IPS-NIHi7 (cell line): ENCODE results near the gene UBE2M.
"Not testable (repeated sequence)": the region's sequence is repeated elsewhere in the genome, so short reads cannot be mapped to it uniquely, and the experiment has no call there.

Experiments used
- DNase-seq: peaks from one replicate; pipeline ENCODE4 v3.0.0; 2012; ENCODE audit warnings: mixed read lengths; ENCODE audit errors: extremely low spot score

The UBE2M gene

DNA sequence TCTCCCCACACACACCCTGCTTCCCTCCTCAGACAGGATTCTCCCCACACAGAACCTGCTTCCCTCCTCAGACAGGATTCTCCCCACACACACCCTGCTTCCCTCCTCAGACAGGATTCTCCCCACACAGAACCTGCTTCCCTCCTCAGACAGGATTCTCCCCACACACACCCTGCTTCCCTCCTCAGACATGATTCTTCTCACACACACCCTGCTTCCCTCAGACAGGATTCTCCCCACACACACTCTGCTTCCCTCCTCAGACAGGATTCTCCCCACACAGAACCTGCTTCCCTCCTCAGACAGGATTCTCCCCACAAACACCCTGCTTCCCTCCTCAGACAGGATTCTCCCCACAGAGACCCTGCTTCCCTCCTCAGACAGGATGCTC is 19.2 kb downstream of the UBE2M start:
- DNase-seq: not testable (repeated sequence)

DNA sequence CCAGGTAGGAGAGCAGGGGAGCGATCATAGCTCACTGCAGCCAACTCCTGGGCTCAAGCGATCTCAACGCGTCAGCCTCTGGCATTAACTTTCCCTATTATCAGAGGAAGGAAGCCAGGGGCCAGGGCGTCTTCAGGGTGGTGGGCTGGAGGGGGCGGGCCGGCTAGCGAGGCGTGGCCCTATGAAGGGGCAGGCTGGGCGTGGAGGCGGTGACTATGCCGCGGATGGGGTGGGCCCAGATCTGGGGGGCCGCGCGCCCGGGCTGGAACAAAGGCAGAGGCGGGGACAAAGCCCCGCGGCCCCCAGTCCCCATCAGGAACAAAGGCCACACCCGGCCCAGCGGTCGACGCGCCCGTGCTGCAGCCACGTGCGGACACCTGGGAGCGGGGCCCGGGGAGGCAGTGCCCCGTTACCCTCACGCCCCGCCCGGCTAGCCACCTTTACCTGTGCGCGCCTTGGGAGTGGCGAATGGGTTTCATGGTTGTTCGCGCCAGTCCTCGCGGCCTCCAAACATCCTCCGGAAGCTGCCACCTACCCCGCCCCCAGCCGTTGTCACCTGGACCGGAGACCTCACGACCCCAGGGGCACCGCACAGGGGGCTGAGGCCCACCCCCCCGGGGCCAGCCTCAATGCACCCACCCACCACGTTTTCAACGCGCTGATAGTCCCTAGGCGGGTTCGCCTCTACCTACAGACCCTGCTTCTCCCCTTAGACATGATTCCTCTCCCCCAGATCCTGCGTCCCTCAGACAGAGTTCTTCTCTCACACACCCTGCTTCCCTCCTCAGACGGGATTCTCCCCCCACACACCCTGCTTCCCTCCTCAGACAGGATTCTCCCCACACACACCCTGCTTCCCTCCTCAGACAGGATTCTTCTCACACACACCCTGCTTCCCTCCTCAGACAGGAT is 19.9 kb downstream of the UBE2M start:
- peak; percentile 92 for DNase-seq

DNA sequence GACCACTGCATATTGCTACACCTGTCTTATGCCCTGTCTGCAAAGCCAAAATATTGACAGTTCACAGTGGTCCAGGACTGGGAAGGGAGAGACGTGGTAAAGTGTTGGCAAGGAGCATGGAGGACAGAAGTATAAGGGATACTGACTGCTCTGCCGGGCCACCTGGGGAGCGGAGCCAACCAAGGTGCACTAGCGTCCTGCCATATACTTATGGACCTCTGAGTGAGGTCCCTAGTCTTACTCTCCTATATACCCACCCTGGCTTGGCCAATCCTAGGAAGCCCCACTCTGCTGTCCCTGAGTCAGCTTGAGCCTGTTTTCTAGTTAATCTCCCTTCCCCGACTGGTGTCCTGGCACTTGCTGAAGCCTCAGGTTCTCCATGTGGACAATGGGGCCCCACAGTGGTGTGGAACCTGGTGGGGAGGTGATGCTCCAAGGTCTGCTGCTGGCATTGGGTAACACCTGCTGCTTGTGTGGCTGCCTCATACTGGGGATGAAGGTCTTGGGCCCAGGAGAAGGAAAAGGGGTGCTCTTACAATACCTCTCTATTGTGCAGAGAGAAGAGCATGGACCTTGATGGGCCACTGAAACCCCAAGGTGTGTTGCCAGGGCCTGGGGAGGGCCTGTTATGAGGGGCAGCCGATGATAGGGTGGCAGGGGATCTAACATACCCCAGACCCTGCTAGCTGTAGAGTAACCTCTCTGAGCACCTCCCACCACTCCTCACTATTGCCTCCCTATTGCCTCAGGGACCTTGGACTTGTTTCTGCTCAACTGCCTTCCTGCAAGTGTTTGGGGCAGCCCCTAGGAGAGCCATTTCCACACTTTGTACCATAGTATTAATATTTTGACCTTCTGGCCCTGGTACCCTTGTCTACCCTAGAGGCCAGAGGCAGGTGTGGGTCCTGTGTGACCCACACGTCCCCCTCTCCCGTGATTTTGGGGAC is 21.3 kb downstream of the UBE2M start:
- no peak for DNase-seq

DNA sequence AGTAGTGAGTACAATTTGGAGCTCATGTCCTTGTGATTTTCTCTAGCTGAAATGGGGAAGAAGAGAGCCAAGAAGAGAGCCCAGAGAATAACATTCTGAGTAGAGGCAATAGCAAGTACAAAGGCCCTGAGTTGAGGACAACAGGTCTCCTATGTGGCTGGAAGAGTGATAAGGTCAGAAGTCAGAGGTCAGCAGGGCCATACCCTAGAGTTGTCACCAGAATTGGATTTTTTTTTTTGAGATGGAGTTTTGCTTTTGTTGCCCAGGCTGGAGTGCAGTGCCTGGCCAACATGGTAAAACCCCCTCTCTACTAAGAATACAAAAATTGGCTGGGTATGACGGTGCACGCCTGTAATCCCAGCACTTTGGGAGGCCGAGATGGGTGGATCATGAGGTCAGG is 22.6 kb downstream of the UBE2M start:
- DNase-seq: no peak

DNA sequence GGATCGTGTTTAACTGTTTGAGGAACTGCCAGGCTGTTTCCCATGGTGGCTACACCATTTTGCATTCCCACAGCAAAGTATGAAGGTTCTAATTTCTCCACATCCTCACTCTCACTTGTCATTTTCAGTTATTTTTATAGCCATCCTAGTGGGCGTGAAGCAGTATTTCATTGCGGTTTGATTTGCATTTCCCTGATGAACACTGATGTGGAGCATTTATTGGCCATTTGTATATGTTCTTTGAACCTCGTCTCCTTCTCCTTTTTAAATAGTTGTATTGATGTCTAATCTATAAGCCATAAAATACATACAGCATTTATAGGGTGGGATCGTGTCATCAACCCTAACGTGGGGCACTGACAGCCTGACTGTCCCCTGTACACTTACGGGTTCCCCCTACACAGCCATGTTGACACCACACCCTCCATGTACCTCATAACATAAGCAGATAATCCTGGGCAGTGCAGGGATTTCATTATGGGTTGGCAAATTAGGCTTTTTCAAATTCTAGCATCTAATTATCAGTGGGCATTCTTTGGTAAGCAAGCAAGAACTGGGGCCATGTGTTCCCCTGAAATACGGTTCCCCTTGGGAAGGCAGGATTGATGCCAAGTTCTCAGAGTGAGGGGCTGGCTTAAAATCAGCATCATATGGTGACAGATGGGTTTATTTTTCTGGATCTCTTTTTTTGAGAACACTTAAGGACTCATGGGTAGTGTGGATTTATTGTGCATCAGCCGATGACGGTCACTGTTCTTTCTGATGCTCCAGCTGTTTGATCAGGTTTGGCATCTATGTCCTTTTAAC is 27.2 kb downstream of the UBE2M start:
- no peak for DNase-seq

DNA sequence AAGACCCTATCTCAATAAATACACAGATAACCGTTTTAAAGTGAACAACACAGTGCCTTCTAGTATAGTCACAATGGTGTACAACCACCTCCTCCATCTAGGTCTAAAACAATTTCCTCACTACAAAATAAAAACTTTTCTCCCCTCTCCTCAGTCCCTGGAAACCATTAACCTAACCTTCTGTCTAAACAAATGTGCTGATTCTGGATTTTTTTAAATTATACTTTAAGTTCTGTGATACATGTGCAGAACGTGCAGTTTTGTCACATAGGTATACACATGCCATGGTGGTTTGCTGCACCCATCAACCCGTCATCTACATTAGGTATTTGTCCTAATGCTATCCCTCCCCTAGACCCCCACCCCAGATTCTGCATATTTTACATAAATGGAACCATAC is 29.0 kb downstream of the UBE2M start:
- no peak for DNase-seq

DNA sequence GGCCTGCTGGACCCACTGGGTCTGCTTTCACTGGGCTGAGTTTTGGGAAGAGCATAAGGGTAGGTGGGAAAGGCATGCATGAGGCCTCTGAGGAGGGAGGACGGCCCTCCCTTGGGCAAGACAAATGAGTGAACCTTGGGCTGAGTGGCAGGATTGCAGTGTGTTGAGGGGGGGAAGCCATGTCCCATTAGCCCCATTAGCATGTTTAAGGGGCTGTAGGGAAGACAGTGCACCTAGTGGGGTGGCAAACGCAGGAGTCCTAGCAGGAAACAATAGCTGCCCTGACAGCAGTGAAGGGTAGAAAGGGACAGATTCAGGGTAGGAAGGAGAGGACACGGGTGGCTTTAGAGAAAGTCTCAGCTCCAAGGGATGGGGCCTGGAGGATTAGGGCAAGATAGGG is 35.7 kb downstream of the UBE2M start:
- DNase-seq: no peak

DNA sequence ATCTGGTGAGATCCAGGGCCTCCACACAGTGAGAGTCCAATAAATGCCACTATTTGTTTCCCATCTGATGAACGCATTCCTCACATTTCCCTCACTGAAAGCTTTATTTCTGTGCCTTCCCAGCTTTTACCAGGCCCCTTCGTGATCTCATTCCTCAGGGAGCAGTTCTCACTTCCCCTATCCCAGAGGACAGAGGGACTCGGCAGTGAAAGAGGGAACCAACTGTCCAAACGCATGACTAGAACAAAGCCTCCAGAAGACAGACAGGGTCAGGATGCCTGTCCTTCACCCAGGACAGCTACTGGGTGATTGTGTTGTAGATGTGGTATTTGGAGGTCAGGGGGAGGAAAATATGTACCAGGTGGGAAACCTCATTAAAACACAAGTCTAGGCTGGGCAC is 36.8 kb downstream of the UBE2M start:
- no peak for DNase-seq

DNA sequence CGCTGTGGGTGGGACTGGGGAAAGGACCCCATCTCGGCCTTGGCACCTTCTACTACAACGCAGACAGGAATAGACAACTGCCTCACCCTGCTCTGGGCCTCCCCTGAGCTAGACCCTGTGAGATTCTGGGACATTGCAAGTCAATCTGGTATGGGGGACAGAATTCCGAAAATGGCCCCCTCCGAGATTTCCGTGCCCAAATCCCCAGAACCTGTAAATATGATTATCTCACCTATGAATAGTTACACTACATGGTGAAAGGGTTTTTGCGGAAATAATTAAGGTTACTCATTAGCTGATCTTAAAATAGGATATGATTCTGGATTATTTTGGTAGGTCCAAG is 38.2 kb downstream of the UBE2M start:
- DNase-seq: no peak

DNA sequence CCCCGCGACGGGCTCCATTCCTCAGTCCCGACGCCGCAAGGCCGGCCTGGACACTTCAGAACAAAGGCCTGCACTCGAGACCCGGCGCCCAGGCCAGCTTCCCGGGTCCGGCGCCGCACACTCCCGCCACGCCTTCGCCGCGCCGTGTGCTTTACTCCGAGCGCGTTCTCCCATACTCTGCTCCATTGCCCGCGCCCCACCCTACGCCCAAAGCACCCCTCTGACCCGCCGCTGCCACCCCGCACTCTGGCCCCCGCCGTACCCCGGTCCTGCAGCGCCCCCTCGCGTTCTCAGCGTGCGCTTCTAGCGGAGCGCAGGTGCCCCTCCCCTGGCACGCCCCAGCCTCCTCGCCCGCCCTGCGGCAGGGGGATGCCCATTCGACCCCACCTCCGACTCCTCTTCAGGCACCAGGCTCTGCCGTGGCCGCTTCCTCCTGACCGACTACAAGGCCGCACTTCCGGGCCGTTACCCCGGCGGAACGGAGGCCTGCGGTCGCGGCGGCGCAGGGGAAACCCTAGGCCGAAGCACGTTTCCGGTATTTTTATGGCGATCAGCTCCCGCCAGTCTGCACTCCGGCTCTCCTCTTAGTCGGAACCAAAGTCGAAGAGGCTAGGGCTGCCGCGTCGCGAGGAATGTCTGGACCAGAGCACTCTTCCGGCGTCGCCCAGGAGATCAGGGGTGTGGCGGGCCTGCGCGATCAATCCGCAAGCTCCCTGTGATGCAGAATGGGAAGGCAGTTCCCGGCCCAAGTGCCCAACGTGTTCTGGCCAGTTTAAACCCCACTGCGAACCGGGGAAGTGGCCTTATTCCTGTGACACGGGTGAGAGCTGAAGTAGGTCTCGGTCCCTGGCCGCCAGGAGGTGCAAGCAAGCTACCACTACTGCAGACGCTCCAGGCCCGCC is 38.8 kb downstream of the UBE2M start, which contains the start of gene ZBTB45:
ZBTB45 (minus strand) TSS at position 456 of the 902 bp plus-strand sequence. CDS start 2,137 bp downstream, outside the sequence.
- peak; percentile 84 for DNase-seq

DNA sequence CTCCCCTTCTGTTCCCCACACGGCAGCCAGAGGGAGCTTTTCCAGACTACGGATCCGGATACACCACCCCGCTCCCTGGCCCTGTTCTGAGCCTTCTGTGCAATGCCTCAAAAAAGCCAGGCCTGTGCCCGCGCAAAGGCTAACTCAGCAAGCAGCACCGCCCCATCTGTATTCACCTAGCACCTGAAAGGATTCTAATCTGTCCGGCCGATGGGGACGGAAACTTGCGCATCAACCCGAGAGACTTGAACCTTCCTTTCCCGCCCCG is 39.4 kb downstream of the UBE2M start:
- peak; percentile 74 for DNase-seq

DNA sequence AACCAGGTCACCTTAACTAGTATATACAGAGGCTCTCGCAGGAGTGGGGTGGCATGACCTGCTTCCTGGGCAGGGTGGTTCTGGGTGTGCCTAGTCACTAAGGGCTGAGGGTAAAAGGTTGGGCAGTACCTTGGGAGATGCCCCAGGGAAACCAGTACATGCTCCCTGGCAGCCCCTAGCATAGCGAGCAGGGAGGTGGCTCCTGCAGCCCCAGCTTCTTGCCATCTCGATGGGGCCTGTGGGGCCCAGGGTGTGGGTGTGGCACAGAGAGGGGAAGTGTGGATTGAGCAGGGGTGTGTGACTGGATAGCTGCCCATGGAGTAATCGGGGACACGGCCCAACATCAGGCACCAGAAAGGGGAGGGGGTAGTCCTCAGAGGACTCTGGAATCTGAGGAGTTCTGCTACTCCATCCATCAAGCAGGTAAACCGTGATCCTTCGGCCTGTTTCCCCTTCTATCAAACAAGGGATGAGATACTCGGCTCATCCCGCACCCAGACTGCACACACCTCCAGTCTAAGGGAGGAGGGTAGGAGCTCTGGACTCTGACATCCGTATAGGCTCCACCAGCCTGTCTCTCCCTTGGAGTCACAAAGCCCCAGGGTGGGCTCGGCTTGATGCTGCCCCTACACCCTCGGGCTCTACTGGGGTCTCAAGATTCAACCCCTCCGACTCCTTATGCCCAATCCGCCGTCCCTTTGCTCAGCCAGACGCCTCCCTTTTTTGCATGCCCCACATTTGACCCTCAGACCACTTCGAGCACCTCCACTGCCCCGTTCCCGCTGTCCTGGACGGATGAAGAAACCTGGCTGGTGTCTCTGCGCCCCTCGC is 39.9 kb downstream of the UBE2M start:
- DNase-seq: no peak

DNA sequence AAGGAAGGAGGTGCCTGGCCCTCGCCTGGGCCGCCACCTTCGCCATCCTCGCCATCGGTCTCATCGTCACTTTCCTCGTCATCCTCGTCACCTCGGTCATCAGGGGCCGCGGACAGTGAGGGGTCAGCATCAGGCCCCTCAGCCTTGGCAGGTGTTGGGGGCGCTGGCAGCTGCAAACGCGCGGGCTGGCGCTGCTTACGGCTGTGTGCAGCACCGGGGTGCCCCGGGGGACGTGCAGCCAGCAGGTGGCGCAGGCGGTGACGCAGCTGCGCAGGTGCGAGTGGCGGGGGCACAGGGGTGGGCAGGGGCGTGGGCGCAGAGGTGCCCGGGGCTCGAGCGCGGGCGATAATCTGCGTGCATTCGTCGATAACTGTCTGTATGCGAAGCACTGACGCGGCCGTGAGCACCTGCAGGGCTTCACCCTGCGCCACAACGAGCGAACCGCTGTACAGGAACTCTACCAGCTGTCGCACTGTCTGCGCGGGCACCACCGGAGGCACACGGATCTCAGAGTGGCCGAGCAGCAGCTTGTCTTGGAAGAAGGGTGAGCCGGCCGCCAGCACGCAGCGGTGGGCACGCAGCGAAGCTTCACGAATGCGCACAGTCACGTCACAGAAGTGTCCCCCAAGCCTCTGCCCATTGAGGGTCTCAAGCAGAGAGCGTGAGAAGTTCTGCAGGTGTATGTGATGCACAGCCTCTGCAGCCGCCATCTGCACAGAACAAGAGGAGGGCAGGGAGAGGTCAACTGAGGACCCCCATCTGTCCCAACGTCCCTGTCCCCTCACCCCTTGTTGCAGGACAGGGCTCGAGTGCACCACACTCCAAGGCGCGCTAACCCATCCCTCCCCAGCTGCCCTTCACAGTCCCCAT is 41.2 kb downstream of the UBE2M start:
- no peak for DNase-seq

DNA sequence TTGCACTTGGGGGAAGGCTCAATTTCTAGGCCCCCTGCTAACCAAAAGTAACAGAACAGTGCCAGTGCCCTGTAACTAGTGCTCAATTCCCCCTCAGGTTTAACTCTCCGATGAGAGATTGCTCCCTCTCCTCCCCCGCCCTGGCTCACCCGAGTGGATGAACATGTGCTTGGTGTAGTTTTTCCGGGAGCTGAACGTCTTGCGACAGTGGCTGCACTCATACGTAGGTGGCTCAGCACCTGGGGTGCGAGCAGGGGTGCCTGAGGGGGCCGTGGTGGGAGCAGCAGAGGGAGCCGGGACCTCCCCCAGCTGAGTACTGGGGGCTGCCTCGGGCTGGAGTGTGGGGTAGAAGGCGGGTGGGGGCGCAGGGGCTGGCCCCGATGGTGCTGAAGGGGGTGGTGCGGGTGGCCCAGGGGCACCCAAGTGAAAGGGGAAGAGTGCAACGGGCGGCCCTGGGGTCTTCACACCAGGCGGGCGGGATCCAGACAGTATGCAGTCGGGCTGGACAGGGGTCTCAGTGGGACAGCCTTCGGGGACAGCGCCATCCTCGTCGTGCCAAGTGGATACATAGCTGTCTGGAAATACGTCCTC is 42.1 kb downstream of the UBE2M start:
- DNase-seq: no peak

DNA sequence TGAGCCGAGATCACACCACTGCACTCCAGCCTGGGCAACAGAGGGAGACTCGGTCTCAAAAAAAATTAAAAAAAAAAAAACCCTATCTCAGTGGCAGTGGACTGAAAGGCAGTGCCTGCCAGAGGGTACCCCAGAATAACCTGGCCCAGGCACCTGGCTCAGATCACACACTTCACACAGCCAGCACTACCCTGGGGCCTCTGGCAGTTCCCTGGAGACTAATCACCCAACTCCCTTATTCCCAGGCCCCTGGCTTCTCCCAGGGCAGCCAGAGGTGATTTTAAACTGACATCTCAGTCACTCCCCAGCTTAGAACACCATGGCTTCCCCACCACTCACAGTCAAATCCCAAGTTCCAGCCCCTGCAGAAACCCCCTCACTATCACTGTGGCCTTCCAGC is 43.2 kb downstream of the UBE2M start:
- DNase-seq: no peak

DNA sequence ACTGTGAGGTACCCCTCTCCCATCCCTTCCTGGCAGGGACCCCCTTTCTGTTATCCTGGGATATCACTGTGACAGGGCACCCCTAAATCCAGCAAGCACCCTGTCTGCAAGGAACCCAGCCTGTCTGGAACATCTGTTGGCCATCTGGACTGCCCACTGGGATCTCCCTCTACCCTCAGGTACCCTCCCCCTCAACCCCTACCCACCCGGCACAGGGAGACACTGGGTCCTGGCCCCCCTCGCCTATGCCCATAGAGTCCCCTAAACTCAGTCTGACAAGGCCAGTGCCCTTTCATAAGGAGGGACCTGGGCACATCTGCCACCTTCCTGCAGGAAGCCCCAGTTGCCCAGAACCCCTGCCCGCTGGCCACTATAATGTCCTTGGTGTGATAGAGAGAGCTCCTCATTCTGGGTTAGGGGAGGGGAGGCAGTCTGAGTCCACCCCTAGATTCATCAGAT is 43.8 kb downstream of the UBE2M start:
- DNase-seq: no peak

DNA sequence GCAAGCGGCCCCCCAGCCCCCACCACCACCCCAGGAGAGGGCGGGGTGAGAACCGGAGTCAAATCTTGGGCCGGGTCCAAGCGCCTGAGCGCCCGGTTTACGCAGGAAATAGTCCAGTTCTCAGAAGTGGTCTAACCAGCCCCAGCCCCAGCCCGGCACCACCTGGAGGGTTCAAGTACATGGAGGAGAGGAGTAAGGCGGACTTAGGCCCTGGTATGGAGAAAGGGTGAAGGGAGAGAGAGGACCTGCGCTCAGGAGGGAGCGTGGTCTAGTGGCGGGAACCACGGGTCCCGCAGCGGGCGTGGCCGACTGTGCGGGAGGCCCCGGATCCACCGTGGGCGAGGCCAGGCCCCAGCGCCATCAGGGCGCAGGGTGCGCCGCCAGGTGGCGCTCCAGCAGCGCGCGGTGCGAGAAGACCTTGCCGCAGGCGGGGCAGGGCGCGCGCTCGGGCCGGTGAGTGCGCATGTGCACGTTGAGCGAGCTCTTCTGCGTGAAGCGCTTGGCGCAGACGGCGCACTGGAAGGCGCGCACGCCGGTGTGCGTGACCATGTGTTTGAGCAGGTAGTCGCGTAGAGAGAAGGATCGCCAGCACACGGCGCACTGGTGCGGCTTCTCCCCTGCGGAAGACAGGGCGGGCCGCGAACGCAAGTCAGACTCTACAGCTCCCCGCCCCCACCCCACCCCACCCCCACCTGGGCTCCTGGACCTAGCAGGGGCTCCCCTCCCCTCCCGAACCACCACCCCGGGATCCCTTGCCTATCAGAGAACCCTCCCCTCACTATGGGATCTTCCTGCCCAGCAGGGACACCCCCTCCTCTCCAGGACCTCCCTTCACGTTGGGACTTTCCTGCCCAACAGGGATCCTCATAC is 44.5 kb downstream of the UBE2M start:
- DNase-seq: peak; percentile 97
